GM21619 (cell line): ENCODE results near the gene MAD1L1.

Experiments used
- ATAC-seq: cut with Tn5 transposase; IDR thresholded peaks from one replicate; pipeline ENCODE4 v1.9.1; 2021; ENCODE audit not compliant: unreplicated experiment

MAD1L1 gene

DNA sequence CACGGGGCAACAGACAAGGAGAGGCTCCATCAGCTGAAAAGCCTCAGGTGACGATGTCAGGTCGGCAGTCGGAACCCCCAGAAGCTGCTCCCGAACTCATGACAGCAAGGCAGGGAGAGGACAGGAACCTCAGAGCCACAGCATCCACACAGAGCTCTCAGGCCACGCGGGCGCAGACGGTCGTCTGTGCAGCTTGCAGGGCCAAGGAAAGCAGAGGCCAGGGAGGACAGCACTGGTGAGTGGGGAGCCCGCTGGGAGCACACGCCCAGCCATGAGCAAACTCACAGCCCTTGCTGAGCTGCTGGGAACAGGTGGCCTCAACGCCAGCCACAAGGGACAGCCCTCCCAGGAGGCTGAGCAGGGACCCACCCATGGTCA is 138.9 kb downstream of the MAD1L1 start:
- no peak for ATAC-seq

- ATAC-seq = no peak
Measured at GRCh38 chr7:2093215-2093842, 139.4 kb downstream of the MAD1L1 start.

- no peak for ATAC-seq
Measured at GRCh38 chr7:2092279-2092678, 140.5 kb downstream of the MAD1L1 start.

GRCh38 chr7:2090526-2091520 is 141.9 kb downstream of the MAD1L1 start:
- no peak for ATAC-seq

DNA sequence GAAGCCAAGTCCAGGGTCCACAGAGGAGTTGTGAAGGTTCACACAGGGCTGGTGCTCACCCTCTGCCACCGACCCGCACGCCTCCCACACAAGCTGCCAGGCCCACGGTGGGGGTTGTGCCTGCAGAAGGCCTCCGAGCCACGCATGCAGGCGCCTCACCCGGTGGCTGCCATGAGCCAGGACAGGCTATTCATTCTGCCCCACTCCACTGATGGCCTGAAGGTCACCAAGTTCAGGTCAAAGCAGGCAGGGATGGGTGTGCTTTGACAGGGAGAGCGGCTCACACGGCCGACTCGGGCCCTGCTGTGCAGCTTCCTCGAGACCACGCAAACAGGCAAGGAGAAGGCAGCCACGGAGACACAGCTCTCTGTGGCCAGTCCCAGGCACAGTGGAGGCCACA is 143.9 kb downstream of the MAD1L1 start:
- ATAC-seq = no peak

GRCh38 chr7:2087744-2088143 is 145.0 kb downstream of the MAD1L1 start:
- ATAC-seq = no peak

DNA sequence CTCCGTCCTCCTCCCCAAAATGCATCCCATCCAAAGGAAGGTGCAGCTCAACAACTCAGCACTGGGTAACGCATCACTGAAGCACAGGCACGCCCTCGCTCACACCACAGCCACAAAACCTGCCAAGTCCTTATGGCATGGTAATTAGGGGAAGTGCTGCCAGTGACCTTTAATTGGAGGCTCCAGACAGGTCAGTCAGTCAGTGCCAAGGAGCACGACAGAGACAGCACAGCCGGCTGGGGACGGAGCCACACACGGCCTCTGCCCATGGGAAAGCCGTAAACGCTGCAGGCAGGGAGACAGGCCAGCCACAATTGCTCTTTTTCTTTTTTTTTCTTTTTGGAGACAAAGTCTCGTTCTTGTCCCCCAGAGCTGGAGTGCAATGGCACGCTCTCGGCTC is 146.5 kb downstream of the MAD1L1 start:
- ATAC-seq = no peak

GRCh38 chr7:2085804-2086203 is 146.9 kb downstream of the MAD1L1 start:
- ATAC-seq = no peak

GRCh38 chr7:2084781-2085505 is 147.8 kb downstream of the MAD1L1 start:
- ATAC-seq = no peak

DNA sequence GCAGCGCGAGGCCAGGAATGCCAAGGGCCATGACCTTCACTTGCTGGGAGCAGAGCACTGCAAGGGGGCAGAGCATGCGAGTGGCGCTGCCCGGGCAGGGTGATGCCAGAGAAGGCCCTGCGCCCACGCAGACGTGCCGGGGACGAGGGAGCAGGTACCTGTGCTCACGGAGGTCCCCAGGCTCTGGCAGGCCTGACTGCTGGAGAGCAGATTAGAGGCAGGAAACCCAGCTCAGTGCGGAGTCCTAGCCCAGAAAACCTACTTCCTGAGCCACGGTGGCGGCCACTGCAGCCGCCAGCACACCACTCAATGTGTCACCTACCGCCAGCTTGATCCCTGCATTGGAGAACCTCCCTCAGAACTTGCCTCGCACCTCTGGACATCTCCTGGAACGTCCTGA is 148.4 kb downstream of the MAD1L1 start:
- no peak for ATAC-seq

GRCh38 chr7:2083362-2083761 is 149.4 kb downstream of the MAD1L1 start:
- no peak for ATAC-seq

GRCh38 chr7:2082139-2082998 is 150.4 kb downstream of the MAD1L1 start:
- no peak for ATAC-seq

DNA sequence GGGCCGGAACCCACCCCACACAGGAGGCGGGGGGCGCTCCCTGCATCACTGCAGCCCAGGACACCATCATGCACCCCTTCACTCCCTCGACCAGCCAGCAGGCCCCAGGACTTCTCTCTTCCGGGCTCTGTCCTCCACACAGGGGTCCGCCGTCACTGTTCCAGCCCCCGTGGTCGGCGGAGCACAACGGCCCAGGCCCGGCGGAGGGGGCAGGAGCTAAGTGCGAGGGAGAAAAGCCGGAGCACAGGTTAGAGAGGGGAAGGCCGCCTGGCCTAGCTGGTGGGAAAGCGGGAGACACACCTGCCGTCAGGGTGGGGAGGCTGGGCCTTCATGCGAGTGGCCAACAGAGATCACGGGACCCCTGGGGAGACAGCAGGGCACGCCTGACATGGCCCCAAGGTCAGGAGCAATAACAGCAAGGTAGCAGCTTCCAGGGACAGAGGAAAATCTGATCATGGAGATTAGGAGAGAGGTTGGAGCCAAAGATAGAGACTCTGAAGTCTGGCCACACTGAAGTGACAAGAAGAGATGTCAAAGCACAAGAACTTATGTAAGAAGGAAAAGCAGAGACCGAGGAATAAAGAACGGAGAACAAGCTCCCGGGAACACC is 151.1 kb downstream of the MAD1L1 start:
- ATAC-seq = no peak

GRCh38 chr7:2080477-2080876 is 152.3 kb downstream of the MAD1L1 start:
- no peak for ATAC-seq

GRCh38 chr7:2080060-2080387 is 152.7 kb downstream of the MAD1L1 start:
- ATAC-seq = no peak

GRCh38 chr7:2079332-2080059 is 153.2 kb downstream of the MAD1L1 start:
- ATAC-seq = no peak

DNA sequence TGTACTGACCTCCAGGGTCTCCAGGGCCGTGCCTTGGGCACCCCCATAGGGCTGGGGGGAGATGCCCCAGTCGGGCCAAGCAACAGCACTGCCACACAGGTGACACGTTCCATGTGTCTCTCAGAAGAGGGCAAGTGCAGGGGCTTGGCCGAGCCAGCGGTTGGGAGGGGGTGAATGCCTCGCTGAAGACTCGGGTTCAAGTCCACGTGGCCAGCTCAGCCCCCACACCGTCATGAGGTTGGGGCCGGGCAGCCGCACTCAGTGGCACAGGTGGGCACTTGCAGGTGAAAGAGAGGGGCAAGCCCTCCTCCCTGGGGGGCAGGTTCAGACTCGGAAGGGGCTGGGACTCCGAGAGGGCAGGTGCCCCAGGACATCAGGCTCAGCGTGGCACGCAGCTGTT is 153.8 kb downstream of the MAD1L1 start:
- no peak for ATAC-seq

DNA sequence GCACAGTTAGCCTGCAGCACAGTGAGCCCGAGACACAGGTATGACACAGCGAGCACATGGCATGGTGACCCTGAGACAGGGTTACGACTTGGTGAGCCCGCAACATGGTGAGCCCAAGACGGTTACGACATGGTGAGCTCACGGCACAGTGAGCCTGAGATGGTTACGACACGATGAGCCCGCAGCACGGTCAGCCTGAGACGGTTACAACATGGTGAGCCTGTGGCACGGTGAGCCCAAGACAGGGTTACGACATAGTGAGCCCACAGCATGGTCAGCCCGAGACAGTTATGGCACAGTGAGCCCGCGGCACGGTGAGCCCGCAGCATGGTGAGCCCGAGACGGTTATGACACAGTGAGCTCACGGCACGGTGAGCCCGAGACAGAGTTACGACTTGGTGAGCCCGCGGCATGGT is 156.1 kb downstream of the MAD1L1 start:
- no peak for ATAC-seq

GRCh38 chr7:2075811-2076210 is 156.9 kb downstream of the MAD1L1 start:
- no peak for ATAC-seq

DNA sequence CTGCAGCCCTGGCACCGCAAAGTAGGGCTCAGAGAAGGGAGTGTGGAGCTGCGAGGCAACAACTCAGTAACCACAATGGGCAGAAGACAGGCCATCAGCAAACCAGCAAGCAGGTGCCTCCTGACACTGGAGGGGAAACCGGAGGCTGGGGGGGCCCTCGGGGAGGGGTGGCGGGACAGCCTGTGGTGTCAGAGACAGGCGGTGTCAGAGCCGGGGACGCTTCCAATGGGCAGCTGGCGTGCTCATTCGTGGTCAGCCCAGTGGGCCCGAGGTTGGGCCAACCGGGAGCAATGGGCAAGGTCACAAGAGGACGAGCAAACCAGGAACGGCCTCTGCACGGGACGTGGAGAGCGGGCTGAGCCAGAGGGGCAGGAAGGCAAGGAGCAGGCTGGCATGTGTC is 158.1 kb downstream of the MAD1L1 start:
- no peak for ATAC-seq
